Subcutaneous abdominal adipose tissue (tissue), 5 donors: ENCODE results near the gene ASTN2.
A peak's percentile ranks its signal among the peaks of the same experiment; 100 is the strongest.

Experiments
- H3K27ac ChIP-seq: one replicate; pipeline ENCODE4 v1.7.0; 2013; ENCODE audit warnings: low read depth, mild to moderate bottlenecking, inconsistent platforms, low read length, moderate library complexity
- H3K27me3 ChIP-seq, 5 donors: one replicate each; pipeline ENCODE4 v1.7.0; 2013; ENCODE audit warnings: low read length in 5 of 5, inconsistent platforms in 1 of 5; ENCODE audit not compliant: control insufficient read depth in 5 of 5, insufficient read depth in 4 of 5
- H3K36me3 ChIP-seq, 5 donors: one replicate each; pipeline ENCODE4 v1.7.0; 2013; ENCODE audit warnings: low read length in 5 of 5; ENCODE audit not compliant: control insufficient read depth in 5 of 5, insufficient read depth in 5 of 5
- H3K4me1 ChIP-seq, 5 donors: one replicate each; pipeline ENCODE4 v1.7.0; 2013; ENCODE audit warnings: low read length in 5 of 5, mild to moderate bottlenecking in 3 of 5, moderate library complexity in 1 of 5; ENCODE audit not compliant: control insufficient read depth in 5 of 5, insufficient read depth in 5 of 5
- H3K4me3 ChIP-seq, 5 donors: one replicate each; pipeline ENCODE4 v1.7.0; 2013; ENCODE audit warnings: low read length in 5 of 5, low read depth in 1 of 5
- H3K9ac ChIP-seq, 5 donors: one replicate each; pipeline ENCODE4 v1.7.0; 2013; ENCODE audit warnings: low read length in 5 of 5, mild to moderate bottlenecking in 4 of 5, moderate library complexity in 3 of 5
- H3K9me3 ChIP-seq, 5 donors: one replicate each; pipeline ENCODE4 v1.7.0; 2013; ENCODE audit warnings: low read length in 5 of 5; ENCODE audit not compliant: control insufficient read depth in 5 of 5
- donor health status: healthy.
- donor health status: healthy.
- donor health status: healthy.
- donor health status: healthy.
- donor health status: healthy.

ASTN2 gene

DNA sequence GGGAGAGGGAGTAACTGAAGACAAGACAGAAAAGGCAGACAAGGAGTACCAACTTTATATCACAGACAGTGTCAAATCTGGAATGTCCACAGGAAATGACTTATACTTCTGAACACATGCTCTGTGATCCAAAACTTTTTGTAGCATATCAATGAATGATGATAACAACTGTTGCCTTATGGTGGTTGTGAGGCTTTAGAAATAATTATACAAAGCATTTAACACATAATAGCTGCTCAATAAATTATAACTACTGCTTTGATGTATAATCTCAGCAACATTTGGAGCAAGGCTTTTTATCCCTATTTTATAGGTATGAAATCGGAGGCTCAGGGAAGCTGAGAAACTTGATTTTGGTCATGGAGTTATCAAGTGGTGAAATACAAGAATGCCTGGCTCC is 3.3 kb upstream of the ASTN2 start:
- no peaks in the 10 kb centered on the region for H3K9me3 ChIP-seq
- no peak overlapping the region for H3K4me3 ChIP-seq
- H3K27me3 ChIP-seq, result peaks cover 21 to 35% (median 31%) of the 10 kb centered on the region in 5 donors
- H3K36me3 ChIP-seq, result no peaks in the 10 kb centered on the region
- no peak overlapping the region for H3K27ac ChIP-seq
- no peak overlapping the region for H3K9ac ChIP-seq
- peaks cover 0 to 22% (median 18%) of the 10 kb centered on the region in 5 donors for H3K4me1 ChIP-seq

DNA sequence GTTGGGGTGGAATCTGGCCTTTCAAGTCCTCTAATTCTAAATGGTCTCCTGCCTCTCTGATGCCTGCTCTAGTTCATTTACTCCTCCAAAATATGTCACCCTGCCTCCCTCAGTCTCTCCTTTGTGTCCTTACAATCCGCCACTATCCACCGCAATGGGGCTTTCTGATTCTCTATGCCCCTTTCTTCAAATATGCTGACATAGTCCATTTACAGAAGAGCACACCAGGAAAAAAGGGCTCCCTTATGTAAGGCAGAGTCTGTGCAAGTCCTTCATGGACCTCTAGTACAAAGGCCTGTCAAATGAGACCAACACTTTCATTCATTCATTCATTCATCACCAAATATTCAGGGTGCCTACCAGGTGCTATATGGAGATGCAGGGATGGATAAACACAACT is 2.0 kb upstream of the ASTN2 start:
- H3K4me3 ChIP-seq, result no peak overlapping the region
- peaks cover 33 to 47% (median 39%) of the 10 kb centered on the region in 5 donors for H3K27me3 ChIP-seq
- H3K4me1 ChIP-seq, result peaks cover 0 to 22% (median 18%) of the 10 kb centered on the region in 5 donors
- no peaks in the 10 kb centered on the region for H3K9me3 ChIP-seq
- H3K9ac ChIP-seq, result no peak overlapping the region
- no peak overlapping the region for H3K27ac ChIP-seq
- H3K36me3 ChIP-seq, result no peaks in the 10 kb centered on the region

DNA sequence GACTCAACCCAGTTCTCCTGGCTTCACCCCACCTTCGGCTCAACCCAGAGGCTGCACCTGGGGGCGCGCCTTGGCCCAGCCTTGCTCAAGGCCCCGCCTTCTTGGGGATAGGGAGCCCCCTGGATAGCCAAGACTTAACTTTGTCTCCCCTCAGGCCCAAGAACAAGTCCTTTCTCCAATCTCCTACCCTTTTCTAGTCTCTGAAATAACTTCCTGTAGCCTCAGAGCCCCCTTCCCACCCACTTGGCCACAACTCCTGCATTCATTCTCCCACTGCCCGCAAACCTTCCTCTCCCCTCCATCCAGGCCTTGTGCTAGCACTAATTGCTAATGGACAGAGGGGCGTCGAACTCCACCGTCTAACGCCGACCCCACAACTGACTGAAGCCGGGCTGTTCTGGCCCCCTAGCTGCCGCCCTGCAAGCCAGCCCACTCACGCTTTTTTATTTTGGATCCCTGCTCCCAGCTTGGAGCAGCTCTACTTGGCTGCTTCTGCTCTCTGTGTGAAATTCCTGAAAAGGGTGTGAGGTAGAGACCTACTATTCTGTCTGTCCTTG is 579 bp upstream of the ASTN2 start:
- Histone ChIP-seq H3K36me3 (no peaks in the 10 kb centered on the region), H3K4me3 (peak overlapping the region in 4 of 5 donors; percentile 11 to 62 (median 38)), H3K4me1 (peaks cover 0 to 22% (median 18%) of the 10 kb centered on the region in 5 donors), H3K27me3 (peaks cover 33 to 47% (median 39%) of the 10 kb centered on the region in 5 donors), H3K27ac (no peak overlapping the region), H3K9me3 (no peaks in the 10 kb centered on the region), H3K9ac (no peak overlapping the region)

DNA sequence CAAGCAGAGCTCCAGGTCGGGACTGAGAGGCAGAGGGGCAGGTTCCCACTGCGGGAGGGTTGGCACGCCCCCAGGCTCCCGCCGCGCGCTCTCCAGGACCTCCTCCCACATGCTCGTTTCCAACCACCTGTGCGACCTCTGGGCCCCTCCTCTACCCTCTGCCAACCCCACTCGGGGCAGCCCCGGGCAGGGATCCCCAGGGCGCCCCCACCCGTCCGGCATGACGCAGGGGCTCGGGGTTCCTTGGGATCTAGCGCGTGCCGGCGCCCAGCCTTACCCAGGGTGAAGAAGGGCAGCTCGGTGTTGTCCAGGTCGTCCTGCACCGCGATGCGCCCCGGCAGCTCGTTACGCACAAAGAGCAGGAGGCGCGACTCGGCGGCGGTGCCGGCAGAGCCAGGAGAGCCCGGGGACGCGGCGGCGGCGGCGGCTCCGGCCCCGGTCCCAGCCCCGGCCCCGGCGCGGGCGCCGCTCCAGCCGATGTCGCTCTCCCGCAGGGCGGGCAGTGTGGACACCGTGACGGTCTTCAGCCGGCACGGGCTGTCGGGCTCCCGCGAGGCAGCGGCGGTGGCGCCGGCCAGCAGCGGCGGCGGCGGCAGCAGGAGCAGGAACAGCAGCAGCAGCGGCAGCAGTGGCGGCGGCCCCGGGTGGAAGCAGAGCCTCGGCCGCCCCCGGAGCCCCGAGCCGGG is 494 bp downstream of the ASTN2 start:
- H3K4me1 ChIP-seq, result peaks cover 0 to 22% (median 18%) of the 10 kb centered on the region in 5 donors
- H3K9me3 ChIP-seq, result no peaks in the 10 kb centered on the region
- no peaks in the 10 kb centered on the region for H3K36me3 ChIP-seq
- H3K27ac ChIP-seq, result no peak overlapping the region
- peak overlapping the region in 4 of 5 donors; percentile 22 to 62 (median 44) for H3K4me3 ChIP-seq
- H3K27me3 ChIP-seq, result peaks cover 33 to 47% (median 39%) of the 10 kb centered on the region in 5 donors
- no peak overlapping the region for H3K9ac ChIP-seq

DNA sequence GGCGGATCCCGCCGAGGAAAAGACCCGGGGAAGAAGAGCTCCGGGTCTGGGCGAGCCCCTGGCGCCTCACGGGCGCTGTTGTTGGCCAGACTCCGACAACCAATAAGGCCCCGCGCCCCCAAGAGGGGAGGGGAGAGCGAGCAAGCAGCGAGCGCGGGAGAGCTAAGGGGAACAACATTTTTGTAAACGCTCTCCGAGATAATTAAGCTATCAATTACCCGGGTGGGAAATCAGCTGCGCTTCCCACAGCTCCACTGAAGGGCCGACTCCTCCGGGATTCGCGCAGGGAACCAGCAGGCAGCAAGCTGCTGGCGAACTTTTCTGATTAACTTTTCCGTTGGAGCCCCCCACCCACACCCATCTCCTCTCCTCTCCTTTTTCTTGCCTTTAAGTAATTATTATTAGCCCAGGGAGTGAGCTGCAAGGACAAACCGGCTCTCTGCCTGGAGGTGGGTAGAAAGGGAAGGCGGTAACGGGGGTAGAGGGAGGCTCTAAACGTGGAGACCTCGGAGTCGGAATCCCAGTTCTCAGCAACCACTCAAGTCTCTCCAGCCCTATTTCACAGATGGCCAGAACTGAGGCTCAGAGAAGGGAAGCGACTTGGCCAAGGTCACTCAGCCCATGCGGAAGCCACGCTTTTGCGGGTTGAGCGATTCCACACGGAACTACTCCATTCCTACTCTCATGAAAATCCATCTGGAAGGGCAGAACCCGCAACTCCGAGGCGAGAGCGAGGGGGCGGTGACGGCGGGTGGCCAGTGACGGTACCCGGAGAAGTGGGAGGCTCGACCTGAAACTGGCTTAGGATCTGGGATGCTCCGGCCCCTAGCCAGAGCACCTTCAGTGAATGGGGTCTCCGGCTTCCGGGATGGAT is 1.3 kb downstream of the ASTN2 start:
- peak overlapping the region in 4 of 5 donors; percentile 11 to 62 (median 44) for H3K4me3 ChIP-seq
- H3K36me3 ChIP-seq, result no peaks in the 10 kb centered on the region
- H3K9me3 ChIP-seq, result no peaks in the 10 kb centered on the region
- peaks cover 33 to 47% (median 40%) of the 10 kb centered on the region in 5 donors for H3K27me3 ChIP-seq
- no peak overlapping the region for H3K27ac ChIP-seq
- H3K9ac ChIP-seq, result no peak overlapping the region
- peaks cover 0 to 22% (median 18%) of the 10 kb centered on the region in 5 donors for H3K4me1 ChIP-seq

DNA sequence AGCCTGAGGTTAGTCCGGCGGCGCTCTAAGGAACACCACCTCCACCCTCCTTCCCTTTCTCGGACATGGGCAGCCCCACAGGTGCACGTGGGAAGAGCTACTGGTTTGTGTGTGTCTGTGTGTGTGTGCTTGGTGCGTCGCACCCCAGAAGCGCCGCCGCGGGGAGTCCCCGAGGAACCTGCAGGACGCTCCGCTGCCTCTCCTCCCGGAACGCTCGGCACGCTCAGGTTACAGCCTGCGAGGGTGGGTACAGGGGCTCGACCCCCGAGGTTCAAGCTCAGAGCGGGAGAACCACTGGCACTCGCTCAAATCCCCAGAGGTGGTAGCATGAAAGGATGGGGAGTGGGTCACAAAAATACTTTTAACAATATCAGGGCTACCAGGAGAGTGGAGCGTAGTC is 2.0 kb downstream of the ASTN2 start:
- Histone ChIP-seq H3K9ac (no peak overlapping the region), H3K4me3 (no peak overlapping the region), H3K9me3 (no peaks in the 10 kb centered on the region), H3K27ac (no peak overlapping the region), H3K4me1 (peaks cover 0 to 22% (median 18%) of the 10 kb centered on the region in 5 donors), H3K36me3 (no peaks in the 10 kb centered on the region), H3K27me3 (peaks cover 33 to 47% (median 44%) of the 10 kb centered on the region in 5 donors)

DNA sequence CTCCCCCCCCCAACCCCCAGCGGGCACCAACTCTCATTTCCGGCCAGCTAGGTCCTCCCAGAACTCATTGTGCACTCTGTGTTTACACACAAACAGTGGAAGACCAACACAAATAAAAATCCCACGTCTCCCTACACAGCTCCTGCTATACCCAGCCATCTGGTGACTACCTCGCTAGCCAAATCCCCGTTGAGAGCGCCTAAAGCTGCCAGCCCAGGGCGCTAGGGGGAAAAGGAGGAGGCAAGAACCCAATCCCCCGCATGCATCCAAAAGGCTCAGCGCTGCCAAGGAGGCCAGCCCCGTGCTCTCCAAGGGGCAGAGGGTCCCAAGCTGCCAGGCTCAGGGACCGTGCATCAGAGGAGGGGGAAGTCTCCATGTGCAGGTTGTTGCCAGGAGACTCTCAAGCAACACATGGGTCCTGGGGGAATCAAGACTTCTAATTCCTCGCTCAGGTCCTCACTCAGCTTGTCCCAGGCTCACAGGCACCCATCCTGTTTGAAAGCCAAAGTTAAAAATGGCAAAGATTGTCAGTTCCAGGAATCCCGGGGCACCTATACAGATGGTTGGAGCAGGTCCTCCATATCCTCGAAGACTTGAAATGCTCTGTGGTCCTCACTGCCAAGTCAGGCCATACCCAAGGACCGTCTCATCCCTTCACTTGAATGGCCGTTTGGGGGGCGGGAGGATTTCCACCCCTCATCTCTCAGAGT is 2.7 kb downstream of the ASTN2 start:
- H3K4me1 ChIP-seq, result peaks cover 0 to 22% (median 18%) of the 10 kb centered on the region in 5 donors
- H3K27ac ChIP-seq, result no peak overlapping the region
- H3K9ac ChIP-seq, result no peak overlapping the region
- H3K36me3 ChIP-seq, result no peaks in the 10 kb centered on the region
- H3K4me3 ChIP-seq, result no peak overlapping the region
- peaks cover 33 to 45% (median 42%) of the 10 kb centered on the region in 5 donors for H3K27me3 ChIP-seq
- no peaks in the 10 kb centered on the region for H3K9me3 ChIP-seq

DNA sequence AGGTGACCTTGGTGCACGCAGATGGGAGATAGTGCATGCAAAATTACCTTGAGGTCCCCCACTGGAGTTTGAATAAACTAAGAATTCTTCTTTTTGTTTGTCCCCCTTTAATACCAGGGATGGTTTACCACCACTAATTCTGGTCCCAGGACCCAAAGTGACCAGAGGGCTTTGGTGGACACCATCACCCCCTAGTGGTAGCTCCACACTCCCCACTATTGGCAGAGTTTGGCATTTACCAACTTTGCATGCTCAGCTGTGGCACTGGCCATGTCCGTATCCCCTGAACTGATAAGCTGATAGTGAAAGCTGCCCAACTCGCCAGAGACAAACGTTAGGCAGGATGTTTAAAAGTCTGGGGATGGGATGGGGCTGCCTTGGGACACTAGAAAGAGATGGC is 3.3 kb downstream of the ASTN2 start:
- H3K27me3 ChIP-seq, result peaks cover 30 to 39% (median 36%) of the 10 kb centered on the region in 5 donors

DNA sequence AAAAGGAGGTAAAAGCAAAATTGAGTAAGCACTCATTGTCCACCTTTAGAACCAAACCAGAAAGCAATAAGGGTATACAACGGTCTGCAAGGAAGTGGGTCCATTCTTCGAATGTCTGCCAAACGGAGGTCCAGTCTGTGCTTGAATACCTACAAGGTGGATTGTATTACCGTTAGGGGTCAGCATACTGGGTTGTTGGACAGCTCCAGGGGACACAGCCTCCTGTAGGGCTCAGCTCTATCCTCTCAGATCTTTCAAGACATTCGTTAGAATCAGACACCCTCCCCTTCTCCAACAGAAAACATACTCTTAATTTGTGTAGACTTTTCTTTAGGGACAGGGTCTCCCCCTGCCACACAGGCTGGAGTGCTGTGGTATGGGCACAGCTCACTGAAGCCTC is 5.5 kb downstream of the ASTN2 start:
- Histone ChIP-seq H3K4me1 (peaks cover 0 to 12% (median 10%) of the 10 kb centered on the region in 5 donors), H3K27ac (no peak overlapping the region), H3K36me3 (no peaks in the 10 kb centered on the region), H3K4me3 (no peak overlapping the region), H3K9ac (no peak overlapping the region), H3K9me3 (no peaks in the 10 kb centered on the region), H3K27me3 (peaks cover 20 to 34% (median 28%) of the 10 kb centered on the region in 5 donors)

More for the DNA sequence above, 3.3 kb downstream of the ASTN2 start:
- no peak overlapping the region for H3K27ac ChIP-seq
- H3K36me3 ChIP-seq, result no peaks in the 10 kb centered on the region
- no peak overlapping the region for H3K9ac ChIP-seq
- peaks cover 0 to 22% (median 18%) of the 10 kb centered on the region in 5 donors for H3K4me1 ChIP-seq
- no peak overlapping the region for H3K4me3 ChIP-seq
- no peaks in the 10 kb centered on the region for H3K9me3 ChIP-seq
